Loucy (cell line): Measurements from ENCODE around the gene SLC27A1.

Experiments
- H2AFZ ChIP-seq: fragments of 200-600 bp; sonication (generic); 2 replicates; pipeline ENCODE4 v1.6.0; 2016; ENCODE audit warnings: antibody characterized with exemption, mild to moderate bottlenecking, low read length, moderate library complexity
- H3F3A ChIP-seq: fragments of 200-600 bp; 2 replicates; pipeline ENCODE4 v1.6.0; 2016; ENCODE audit warnings: antibody characterized with exemption, low read depth, mild to moderate bottlenecking
- H3K27me3 ChIP-seq: fragments of 200-600 bp; sonication (generic); 2 replicates; pipeline ENCODE4 v1.6.1; 2014; ENCODE audit warnings: low read length, mild to moderate bottlenecking; ENCODE audit not compliant: insufficient read depth, poor library complexity, severe bottlenecking
- H3K36me3 ChIP-seq: fragments of 200-600 bp; sonication (generic); 2 replicates; pipeline ENCODE4 v1.6.1; 2016; ENCODE audit warnings: low read length; ENCODE audit not compliant: insufficient read depth
- H3K4me1 ChIP-seq: fragments of 200-600 bp; sonication (generic); 2 replicates; pipeline ENCODE4 v1.5.1; 2014; ENCODE audit warnings: low read length, mild to moderate bottlenecking; ENCODE audit not compliant: insufficient read depth, poor library complexity, severe bottlenecking
- H3K4me2 ChIP-seq: fragments of 200-600 bp; sonication (generic); 2 replicates; pipeline ENCODE4 v1.6.0; 2014; ENCODE audit warnings: antibody characterized with exemption, low read length, low read depth, mild to moderate bottlenecking; ENCODE audit not compliant: poor library complexity, severe bottlenecking
- H3K4me3 ChIP-seq: fragments of 200-600 bp; sonication (generic); 2 replicates; pipeline ENCODE4 v1.5.1; 2014; ENCODE audit warnings: low read length, mild to moderate bottlenecking, mixed read lengths; ENCODE audit not compliant: poor library complexity, severe bottlenecking
- H3K79me2 ChIP-seq: fragments of 200-600 bp; sonication (generic); 2 replicates; pipeline ENCODE4 v1.6.1; 2014; ENCODE audit warnings: low read length; ENCODE audit not compliant: insufficient read depth
- H3K9ac ChIP-seq: fragments of 200-600 bp; sonication (generic); 2 replicates; pipeline ENCODE4 v1.6.0; 2014; ENCODE audit warnings: mild to moderate bottlenecking, low read depth, low read length, moderate library complexity; ENCODE audit not compliant: poor library complexity, severe bottlenecking
- H3K9me2 ChIP-seq: fragments of 200-600 bp; sonication (generic); replicated peaks from 2 replicates; pipeline ENCODE4 v1.6.1; 2016; ENCODE audit warnings: low read depth, low read length, mixed read lengths
- H3K9me3 ChIP-seq: fragments of 200-600 bp; sonication (generic); 2 replicates; pipeline ENCODE4 v1.6.1; 2014; ENCODE audit warnings: mild to moderate bottlenecking, antibody characterized with exemption, low read length, low read depth; ENCODE audit not compliant: insufficient read depth
- H4K20me1 ChIP-seq: fragments of 200-600 bp; sonication (generic); 2 replicates; pipeline ENCODE4 v1.6.0; 2014; ENCODE audit warnings: antibody characterized with exemption, low read length, mild to moderate bottlenecking; ENCODE audit not compliant: insufficient read depth, poor library complexity, severe bottlenecking
- CTCF ChIP-seq: fragments of 200-600 bp; sonication (generic); conservative IDR thresholded peaks from 2 replicates; pipeline ENCODE4 v1.5.1; 2014; ENCODE audit warnings: mild to moderate bottlenecking, antibody characterized with exemption, low read length
- EZH2phosphoT487 ChIP-seq: fragments of 200-600 bp; IDR thresholded peaks from 2 replicates; pipeline ENCODE4 v1.6.1; 2018; ENCODE audit warnings: antibody characterized with exemption, mild to moderate bottlenecking, moderate library complexity, borderline replicate concordance

The SLC27A1 gene

GRCh38 chr19:17500447-17501198 is 30.3 kb downstream of the SLC27A1 start:
- H3K9me3 ChIP-seq, result no peaks in the 10 kb centered on the region
- H4K20me1 ChIP-seq, result no peaks in the 10 kb centered on the region
- H2AFZ ChIP-seq, result no peak overlapping the region
- no peaks in the 10 kb centered on the region for H3F3A ChIP-seq
- H3K79me2 ChIP-seq, result no peaks in the 10 kb centered on the region
- no peaks in the 10 kb centered on the region for H3K27me3 ChIP-seq
- no peak overlapping the region for H3K4me3 ChIP-seq
- no peak for TF ChIP-seq CTCF
- peaks cover 17% of the 10 kb centered on the region for H3K4me1 ChIP-seq
- no peaks in the 10 kb centered on the region for H3K9me2 ChIP-seq
- H3K4me2 ChIP-seq, result peak overlapping the region; percentile 59
- peak overlapping the region; percentile 59 for H3K9ac ChIP-seq
- H3K36me3 ChIP-seq, result no peaks in the 10 kb centered on the region

- Histone ChIP-seq H3K4me2 (no peak overlapping the region), H3K9me3 (no peaks in the 10 kb centered on the region), H3K4me3 (no peak overlapping the region), H3K9ac (no peak overlapping the region), H4K20me1 (no peaks in the 10 kb centered on the region), H3K9me2 (no peaks in the 10 kb centered on the region), H3K36me3 (no peaks in the 10 kb centered on the region), H3F3A (no peaks in the 10 kb centered on the region), H3K27me3 (no peaks in the 10 kb centered on the region), H3K4me1 (peaks cover 16% of the 10 kb centered on the region), H2AFZ (no peak overlapping the region), H3K79me2 (peaks cover 7% of the 10 kb centered on the region; the same call in 1 of the 2 replicates)
- TF ChIP-seq CTCF (no peak), EZH2phosphoT487 (no peak)
Observed at GRCh38 chr19:17503240-17503639, 32.9 kb downstream of the SLC27A1 start.

- Histone ChIP-seq H3K4me1 (peaks cover 16% of the 10 kb centered on the region), H3F3A (no peaks in the 10 kb centered on the region), H2AFZ (no peak overlapping the region), H3K9me3 (no peaks in the 10 kb centered on the region), H3K4me2 (no peak overlapping the region), H3K4me3 (no peak overlapping the region), H4K20me1 (peaks cover 3% of the 10 kb centered on the region), H3K9ac (no peak overlapping the region), H3K36me3 (no peaks in the 10 kb centered on the region), H3K27me3 (no peaks in the 10 kb centered on the region), H3K79me2 (peaks cover 13% of the 10 kb centered on the region; the same call in 1 of the 2 replicates), H3K9me2 (no peaks in the 10 kb centered on the region)
- TF ChIP-seq CTCF (no peak), EZH2phosphoT487 (no peak)
Observed at GRCh38 chr19:17504030-17504429, 33.7 kb downstream of the SLC27A1 start.
